IMR-90 (cell line): Measurements from ENCODE around the gene DUXB. TPM values are rescaled to one million over a fixed set of nuclear protein-coding genes. Genes with fewer than 3 reads are reported as not detected.

ENCODE experiments used
- SMC3 ChIP-seq: fragments of 150-350 bp; IDR thresholded peaks from 2 replicates; pipeline ENCODE4 v1.6.1; 2016; ENCODE audit warnings: low read depth, mild to moderate bottlenecking, antibody characterized with exemption, low read length, moderate library complexity
- microRNA-seq, 2 experiments: library from miRNA; stranded (forward) in 1 of 2; unstranded in 1 of 2; fragments of 10-50 nt in 1 of 2; fragments of <30 nt in 1 of 2; gene quantifications in 1 of 2; microRNA quantifications in 1 of 2; one replicate each; pipeline versions ENCODE3 to v1.1.0; 2013 to 2020; ENCODE audit not compliant: insufficient read depth in 1 of 2, insufficient read length in 1 of 2, unreplicated experiment in 1 of 2
- polyA plus RNA-seq, 3 experiments: library from polyadenylated mRNA; depleted of rRNA; stranded (reverse); fragments of >200 nt; gene quantifications; 2 replicates each; pipeline ENCODE4 v1.2.3, GENCODE V29; 2012; ENCODE audit warnings: low replicate concordance in 1 of 3
- small RNA-seq, 5 experiments: library from RNA; depleted of rRNA; stranded (forward); fragments of <200 nt; gene quantifications; one replicate each; pipeline ENCODE3, GENCODE V24; 2012
- total RNA-seq: library from RNA; depleted of rRNA; stranded (reverse); fragments of >200 nt; gene quantifications from 2 replicates; pipeline ENCODE4 v1.2.3, GENCODE V29; 2012; rRNA removed

DUXB gene
- total and polyA plus RNA-seq, 2 of the 4 experiments (the other 2 are of a cell fraction): not detected

DNA sequence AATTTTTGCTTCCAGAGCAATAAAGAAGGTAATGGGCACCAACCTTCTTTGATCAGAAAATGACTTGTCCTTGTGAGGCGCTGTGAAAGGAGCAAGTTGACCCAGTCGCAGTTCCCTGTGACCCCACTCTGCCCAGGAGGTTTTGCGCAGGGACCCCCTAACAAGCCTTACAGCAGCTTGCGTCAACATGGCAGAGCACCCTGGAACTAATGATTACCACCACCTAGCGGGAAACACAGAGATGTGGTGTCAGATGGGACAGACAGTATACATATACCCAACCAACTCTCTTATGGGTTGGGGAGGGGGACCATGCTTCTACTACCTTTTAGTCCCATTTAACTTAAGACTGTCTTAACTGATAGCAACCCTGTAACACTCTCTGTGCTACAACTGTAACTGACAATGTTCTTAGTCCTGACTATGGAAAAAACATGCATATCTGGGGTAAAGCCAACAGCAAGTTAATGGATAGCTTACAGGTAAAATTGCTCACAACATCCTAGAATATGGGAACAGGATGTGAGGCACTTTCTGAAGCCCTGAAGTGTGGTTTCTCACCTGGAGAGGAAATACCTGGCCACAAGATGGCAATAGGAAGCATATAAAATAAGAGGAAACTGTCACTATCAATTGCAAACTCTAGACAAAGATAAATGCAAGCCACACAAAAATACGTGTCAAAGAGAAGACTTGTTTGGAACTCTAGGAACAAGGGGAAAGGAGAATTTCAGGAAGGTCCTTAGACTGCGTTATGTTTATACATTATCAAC, 56.8 kb downstream of the DUXB start (continued):
- no peak for TF ChIP-seq SMC3

Small RNAs within 50 kb of the gene (microRNA-seq; reads per million reads assigned to microRNA genes)
- gene RN7SL520P (ENCODE audit: insufficient read depth, insufficient read length): not detected

Small RNAs within 50 kb of the gene (small RNA-seq; reads per million reads assigned to genes)
- 0 reads per million in 5 experiments for gene RN7SL520P

Other genes starting within 250 kb of the DUXB start
- gene TMEM170A, start 236.8 kb downstream of the DUXB start, total RNA-seq: 10.9 and 16.7 TPM in 2 replicates
- gene TMEM170A, start 236.8 kb downstream of the DUXB start, polyA plus RNA-seq (2012; rRNA removed): 6.1 and 7.3 TPM in 2 replicates
- under 0.01 TPM in 2 replicates for gene CHST6, start 206.0 kb downstream of the DUXB start, total RNA-seq
- 0.12 and 0.19 TPM in 2 replicates for gene CHST6, start 206.0 kb downstream of the DUXB start, polyA plus RNA-seq (2012; rRNA removed)
- not detected in 2 replicates for gene CHST5, start 165.4 kb downstream of the DUXB start, total RNA-seq
- gene CHST5, start 165.4 kb downstream of the DUXB start, polyA plus RNA-seq (2012; rRNA removed): not detected in 2 replicates
- gene TMEM231, start 145.2 kb downstream of the DUXB start, total RNA-seq: 7.5 and 10.6 TPM in 2 replicates
- gene TMEM231, start 145.2 kb downstream of the DUXB start, polyA plus RNA-seq (2012; rRNA removed): 15.4 and 15.5 TPM in 2 replicates
- 33.3 and 55.8 TPM in 2 replicates for gene GABARAPL2, start 135.1 kb downstream of the DUXB start, total RNA-seq
- 64.5 and 65.9 TPM in 2 replicates for gene GABARAPL2, start 135.1 kb downstream of the DUXB start, polyA plus RNA-seq (2012; rRNA removed)
- 36.7 and 52.9 TPM in 2 replicates for gene ADAT1, start 78.2 kb downstream of the DUXB start, total RNA-seq
- 22.7 and 23.4 TPM in 2 replicates for gene ADAT1, start 78.2 kb downstream of the DUXB start, polyA plus RNA-seq (2012; rRNA removed)
- 228 and 229 TPM in 2 replicates for gene KARS1, start 53.8 kb downstream of the DUXB start, total RNA-seq
- gene KARS1, start 53.8 kb downstream of the DUXB start, polyA plus RNA-seq (2012; rRNA removed): 111 and 122 TPM in 2 replicates
- gene TERF2IP, start 53.7 kb downstream of the DUXB start, total RNA-seq: 15.4 and 25.6 TPM in 2 replicates
- 32.5 and 35.2 TPM in 2 replicates for gene TERF2IP, start 53.7 kb downstream of the DUXB start, polyA plus RNA-seq (2012; rRNA removed)
- gene CPHXL2, start 24.5 kb downstream of the DUXB start, total RNA-seq: not detected in 2 replicates
- not detected in 2 replicates for gene CPHXL2, start 24.5 kb downstream of the DUXB start, polyA plus RNA-seq (2012; rRNA removed)
- not detected in 2 replicates for gene CPHXL, start 25.0 kb upstream of the DUXB start, total RNA-seq
- not detected in 2 replicates for gene CPHXL, start 25.0 kb upstream of the DUXB start, polyA plus RNA-seq (2012; rRNA removed)